K562 (cell line): ENCODE measurements around the gene C1orf21. TPM values are rescaled to one million over a fixed set of nuclear protein-coding genes. Genes with fewer than 3 reads are reported as not detected.
A peak's percentile ranks its signal among the peaks of the same experiment; 100 is the strongest.

ENCODE experiments used
- ARID1B ChIP-seq: fragments of 450-650 bp; IDR thresholded peaks from 2 replicates; pipeline ENCODE4 v1.6.1; 2016; ENCODE audit warnings: antibody characterized with exemption, mild to moderate bottlenecking, inconsistent platforms
- CREM ChIP-seq: IDR thresholded peaks from 2 replicates; pipeline ENCODE4 v1.6.1; 2014; ENCODE audit warnings: antibody characterized with exemption, low read depth
- ESRRA ChIP-seq: fragments of 450-650 bp; IDR thresholded peaks from 2 replicates; pipeline ENCODE4 v1.6.1; 2014; ENCODE audit warnings: low read depth, mild to moderate bottlenecking, moderate library complexity, borderline replicate concordance
- ETS2 ChIP-seq: IDR thresholded peaks from 2 replicates; pipeline ENCODE4 v1.6.1; 2016; ENCODE audit warnings: borderline replicate concordance, missing genetic modification characterization, mild to moderate bottlenecking, moderate library complexity, missing compliant biosample characterization; ENCODE audit not compliant: poor library complexity, severe bottlenecking
- FUS ChIP-seq: fragments of 200-400 bp; formaldehyde crosslinking; optimal IDR thresholded peaks from 2 replicates; pipeline ENCODE3; 2017; ENCODE audit warnings: low read depth, low read length
- GATA2 ChIP-seq: sonication (generic); formaldehyde crosslinking; IDR thresholded peaks from 2 replicates; pipeline ENCODE4 v1.4.0; 2020; ENCODE audit warnings: mild to moderate bottlenecking, missing genetic modification reagents
- KDM4B ChIP-seq, 2 experiments: fragments of 450-650 bp in 1 of 2; sonication (generic) in 1 of 2; IDR thresholded peaks; 2 replicates each; pipeline ENCODE4 v1.6.1; 2016 to 2017; ENCODE audit warnings: borderline replicate concordance in 2 of 2, antibody characterized with exemption in 1 of 2, low read depth in 1 of 2, mild to moderate bottlenecking in 1 of 2
- RAD21 ChIP-seq, 2 experiments: fragments of 250-450 bp in 1 of 2; fragments of 450-650 bp in 1 of 2; sonication (Bioruptor Pico) in 1 of 2; formaldehyde crosslinking in 1 of 2; IDR thresholded peaks in 1 of 2; conservative IDR thresholded peaks in 1 of 2; 2 replicates each; pipeline versions ENCODE4 v1.4.0 to v1.8.0; 2020 to 2022; ENCODE audit warnings: mild to moderate bottlenecking in 2 of 2, moderate library complexity in 1 of 2
- SP1 ChIP-seq: sonication (generic); formaldehyde crosslinking; IDR thresholded peaks from 2 replicates; pipeline ENCODE4 v1.8.1; 2022; ENCODE audit warnings: mild to moderate bottlenecking, missing genetic modification reagents
- ZFP36 ChIP-seq: fragments of 150-350 bp; IDR thresholded peaks from 2 replicates; pipeline ENCODE4 v1.6.1; 2018; ENCODE audit warnings: low read length, low read depth; ENCODE audit not compliant: partially characterized antibody
- ZNF507 ChIP-seq: conservative IDR thresholded peaks from 2 replicates; pipeline ENCODE4 v1.6.1; 2017; ENCODE audit warnings: missing genetic modification characterization, missing compliant biosample characterization
- polyA plus RNA-seq, 8 experiments: library from polyadenylated mRNA; depleted of rRNA in 4 of 8; stranded (reverse) in 5 of 8; unstranded in 3 of 8; fragments of >200 nt; fragmentation: Nextera tagmentation in 2 of 8; fragmentation: Illumina TruSeq in 1 of 8; extraction: Ambion mirVana in 2 of 8; extraction: Trizol in 1 of 8; gene quantifications; 2 replicates each; pipeline versions ENCODE4 v1.2.1 to v1.2.3, GENCODE V29; 2011 to 2014; ENCODE audit warnings: inconsistent platforms in 1 of 8, missing spikeins in 1 of 8
- total RNA-seq, 7 experiments: library from RNA; depleted of rRNA in 6 of 7; stranded (reverse); fragments of >200 nt in 6 of 7; fragmentation: Illumina TruSeq in 2 of 7; extraction: Trizol in 2 of 7; gene quantifications; 2 replicates each; pipeline versions ENCODE4 v1.2.1 to v1.2.3, GENCODE V29; 2011 to 2021; ENCODE audit warnings: low replicate concordance in 1 of 7
- TF ChIP-seq, protein P1 (sequence below), 2 experiments: fragments of 150-350 bp in 1 of 2; IDR thresholded peaks; 2 replicates each; pipeline ENCODE4 v1.6.1; 2012 to 2016; ENCODE audit warnings: low read depth in 2 of 2, low read length in 2 of 2, mild to moderate bottlenecking in 1 of 2, moderate library complexity in 1 of 2
- TF ChIP-seq, protein P2 (sequence below): fragments of 450-650 bp; conservative IDR thresholded peaks from 2 replicates; pipeline ENCODE4 v1.6.1; 2016; ENCODE audit warnings: missing genetic modification characterization, low read depth, mild to moderate bottlenecking, control low read depth, missing compliant biosample characterization
- TF ChIP-seq, protein P3 (sequence below): fragments of 450-650 bp; formaldehyde crosslinking; IDR thresholded peaks from 2 replicates; pipeline ENCODE4 v1.4.0; 2020; ENCODE audit warnings: mild to moderate bottlenecking
- TF ChIP-seq, protein P4 (sequence below): IDR thresholded peaks from 3 replicates; pipeline ENCODE4 v1.6.1; 2011; ENCODE audit warnings: borderline replicate concordance, mild to moderate bottlenecking, moderate library complexity; ENCODE audit not compliant: insufficient read length; ENCODE audit errors: extremely low read depth
- TF ChIP-seq, protein P5 (sequence below): sonication (generic); formaldehyde crosslinking; IDR thresholded peaks from 2 replicates; pipeline ENCODE4 v1.8.0; 2022; ENCODE audit warnings: mild to moderate bottlenecking, missing genetic modification reagents

C1orf21 gene
- total and polyA plus RNA-seq, 9 of the 15 experiments (the other 6 are each of a cell fraction or from before 2014, with no cell fraction given): under 0.01 to 0.31 (median 0.07) TPM

DNA sequence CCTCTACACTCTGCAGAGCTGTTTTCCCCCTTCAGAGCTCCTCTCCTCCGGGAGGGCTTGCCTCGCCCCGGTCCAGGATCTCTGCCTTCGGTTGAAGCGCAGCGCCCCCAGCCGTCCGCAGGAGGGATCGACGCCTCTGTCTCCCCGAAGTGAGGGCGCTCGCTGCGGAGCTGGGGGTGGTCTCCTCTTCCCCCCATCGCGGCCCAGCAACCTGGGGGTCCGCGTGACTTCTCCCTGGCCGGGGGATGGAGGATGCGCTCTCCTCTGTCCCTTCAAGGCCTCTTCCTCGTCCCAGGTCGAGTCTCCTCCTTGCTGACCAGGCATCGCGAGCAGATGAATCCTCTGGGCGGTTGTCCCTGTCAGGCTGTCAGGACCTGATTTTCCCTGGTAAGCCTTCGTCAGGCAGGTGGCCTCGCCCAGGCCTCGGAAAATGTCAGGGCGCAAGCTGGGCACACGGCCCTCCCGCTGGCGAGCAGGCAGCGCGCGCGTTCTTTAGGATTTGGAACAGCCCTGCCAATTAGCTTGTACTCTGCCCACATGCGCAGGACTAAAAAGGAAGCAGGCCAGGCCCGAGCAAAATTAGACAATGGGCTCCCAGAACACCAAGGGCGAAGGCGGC, 277.3 kb downstream of the C1orf21 start (continued):
- TF ChIP-seq GATA2 (CRISPR knock-in tag) (no peak), SP1 (CRISPR knock-in tag) (no peak), FUS (no peak), RAD21 (CRISPR knock-in tag; conservative IDR thresholded peaks at IDR 0.05 in 1 of 2, IDR thresholded peaks at IDR 0.05 in 1 of 2) (peak; percentile 75 to 90), ETS2 (no peak), KDM4B (IDR thresholded peaks at IDR 0.05; ENCODE audit: borderline replicate concordance in 2 of 2, low read depth in 1 of 2) (peak in 1 of 2 experiments; percentile 36; a peak in 1 of 4 replicates), CREM (peak; percentile 50; the same call in 1 of the 2 replicates), ZFP36 (peak; percentile 43), ARID1B (no peak), ZNF507 (tag) (no peak), ESRRA (0 out of 2 replicates have a peak, but pooled peaks have one; percentile 22)
- TF ChIP-seq, protein P1, sequence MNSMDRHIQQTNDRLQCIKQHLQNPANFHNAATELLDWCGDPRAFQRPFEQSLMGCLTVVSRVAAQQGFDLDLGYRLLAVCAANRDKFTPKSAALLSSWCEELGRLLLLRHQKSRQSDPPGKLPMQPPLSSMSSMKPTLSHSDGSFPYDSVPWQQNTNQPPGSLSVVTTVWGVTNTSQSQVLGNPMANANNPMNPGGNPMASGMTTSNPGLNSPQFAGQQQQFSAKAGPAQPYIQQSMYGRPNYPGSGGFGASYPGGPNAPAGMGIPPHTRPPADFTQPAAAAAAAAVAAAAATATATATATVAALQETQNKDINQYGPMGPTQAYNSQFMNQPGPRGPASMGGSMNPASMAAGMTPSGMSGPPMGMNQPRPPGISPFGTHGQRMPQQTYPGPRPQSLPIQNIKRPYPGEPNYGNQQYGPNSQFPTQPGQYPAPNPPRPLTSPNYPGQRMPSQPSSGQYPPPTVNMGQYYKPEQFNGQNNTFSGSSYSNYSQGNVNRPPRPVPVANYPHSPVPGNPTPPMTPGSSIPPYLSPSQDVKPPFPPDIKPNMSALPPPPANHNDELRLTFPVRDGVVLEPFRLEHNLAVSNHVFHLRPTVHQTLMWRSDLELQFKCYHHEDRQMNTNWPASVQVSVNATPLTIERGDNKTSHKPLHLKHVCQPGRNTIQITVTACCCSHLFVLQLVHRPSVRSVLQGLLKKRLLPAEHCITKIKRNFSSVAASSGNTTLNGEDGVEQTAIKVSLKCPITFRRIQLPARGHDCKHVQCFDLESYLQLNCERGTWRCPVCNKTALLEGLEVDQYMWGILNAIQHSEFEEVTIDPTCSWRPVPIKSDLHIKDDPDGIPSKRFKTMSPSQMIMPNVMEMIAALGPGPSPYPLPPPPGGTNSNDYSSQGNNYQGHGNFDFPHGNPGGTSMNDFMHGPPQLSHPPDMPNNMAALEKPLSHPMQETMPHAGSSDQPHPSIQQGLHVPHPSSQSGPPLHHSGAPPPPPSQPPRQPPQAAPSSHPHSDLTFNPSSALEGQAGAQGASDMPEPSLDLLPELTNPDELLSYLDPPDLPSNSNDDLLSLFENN (IDR thresholded peaks at IDR 0.05; ENCODE audit: low read depth in 2 of 2, low read length in 2 of 2): no peak
- TF ChIP-seq, protein P2, sequence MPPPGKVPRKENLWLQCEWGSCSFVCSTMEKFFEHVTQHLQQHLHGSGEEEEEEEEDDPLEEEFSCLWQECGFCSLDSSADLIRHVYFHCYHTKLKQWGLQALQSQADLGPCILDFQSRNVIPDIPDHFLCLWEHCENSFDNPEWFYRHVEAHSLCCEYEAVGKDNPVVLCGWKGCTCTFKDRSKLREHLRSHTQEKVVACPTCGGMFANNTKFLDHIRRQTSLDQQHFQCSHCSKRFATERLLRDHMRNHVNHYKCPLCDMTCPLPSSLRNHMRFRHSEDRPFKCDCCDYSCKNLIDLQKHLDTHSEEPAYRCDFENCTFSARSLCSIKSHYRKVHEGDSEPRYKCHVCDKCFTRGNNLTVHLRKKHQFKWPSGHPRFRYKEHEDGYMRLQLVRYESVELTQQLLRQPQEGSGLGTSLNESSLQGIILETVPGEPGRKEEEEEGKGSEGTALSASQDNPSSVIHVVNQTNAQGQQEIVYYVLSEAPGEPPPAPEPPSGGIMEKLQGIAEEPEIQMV (tag): no peak
- TF ChIP-seq, protein P3, sequence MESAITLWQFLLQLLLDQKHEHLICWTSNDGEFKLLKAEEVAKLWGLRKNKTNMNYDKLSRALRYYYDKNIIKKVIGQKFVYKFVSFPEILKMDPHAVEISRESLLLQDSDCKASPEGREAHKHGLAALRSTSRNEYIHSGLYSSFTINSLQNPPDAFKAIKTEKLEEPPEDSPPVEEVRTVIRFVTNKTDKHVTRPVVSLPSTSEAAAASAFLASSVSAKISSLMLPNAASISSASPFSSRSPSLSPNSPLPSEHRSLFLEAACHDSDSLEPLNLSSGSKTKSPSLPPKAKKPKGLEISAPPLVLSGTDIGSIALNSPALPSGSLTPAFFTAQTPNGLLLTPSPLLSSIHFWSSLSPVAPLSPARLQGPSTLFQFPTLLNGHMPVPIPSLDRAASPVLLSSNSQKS: no peak
- TF ChIP-seq, protein P4, sequence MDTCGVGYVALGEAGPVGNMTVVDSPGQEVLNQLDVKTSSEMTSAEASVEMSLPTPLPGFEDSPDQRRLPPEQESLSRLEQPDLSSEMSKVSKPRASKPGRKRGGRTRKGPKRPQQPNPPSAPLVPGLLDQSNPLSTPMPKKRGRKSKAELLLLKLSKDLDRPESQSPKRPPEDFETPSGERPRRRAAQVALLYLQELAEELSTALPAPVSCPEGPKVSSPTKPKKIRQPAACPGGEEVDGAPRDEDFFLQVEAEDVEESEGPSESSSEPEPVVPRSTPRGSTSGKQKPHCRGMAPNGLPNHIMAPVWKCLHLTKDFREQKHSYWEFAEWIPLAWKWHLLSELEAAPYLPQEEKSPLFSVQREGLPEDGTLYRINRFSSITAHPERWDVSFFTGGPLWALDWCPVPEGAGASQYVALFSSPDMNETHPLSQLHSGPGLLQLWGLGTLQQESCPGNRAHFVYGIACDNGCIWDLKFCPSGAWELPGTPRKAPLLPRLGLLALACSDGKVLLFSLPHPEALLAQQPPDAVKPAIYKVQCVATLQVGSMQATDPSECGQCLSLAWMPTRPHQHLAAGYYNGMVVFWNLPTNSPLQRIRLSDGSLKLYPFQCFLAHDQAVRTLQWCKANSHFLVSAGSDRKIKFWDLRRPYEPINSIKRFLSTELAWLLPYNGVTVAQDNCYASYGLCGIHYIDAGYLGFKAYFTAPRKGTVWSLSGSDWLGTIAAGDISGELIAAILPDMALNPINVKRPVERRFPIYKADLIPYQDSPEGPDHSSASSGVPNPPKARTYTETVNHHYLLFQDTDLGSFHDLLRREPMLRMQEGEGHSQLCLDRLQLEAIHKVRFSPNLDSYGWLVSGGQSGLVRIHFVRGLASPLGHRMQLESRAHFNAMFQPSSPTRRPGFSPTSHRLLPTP: no peak
- TF ChIP-seq, protein P5, sequence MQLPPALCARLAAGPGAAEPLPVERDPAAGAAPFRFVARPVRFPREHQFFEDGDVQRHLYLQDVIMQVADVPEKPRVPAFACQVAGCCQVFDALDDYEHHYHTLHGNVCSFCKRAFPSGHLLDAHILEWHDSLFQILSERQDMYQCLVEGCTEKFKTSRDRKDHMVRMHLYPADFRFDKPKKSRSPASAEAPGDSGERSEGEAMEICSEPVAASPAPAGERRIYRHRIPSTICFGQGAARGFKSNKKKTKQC: no peak
